ENCODE measurements around the gene SPOUT1. TPM values are rescaled to one million over a fixed set of nuclear protein-coding genes. Genes with fewer than 3 reads are reported as not detected.
A peak's percentile ranks its signal among the peaks of the same experiment; 100 is the strongest.

SPOUT1 gene
- total RNA-seq, 1 donor from 2014 or later = 11.0 TPM

GRCh38 chr9:128792978-128793686 lies 36.5 kb downstream of the SPOUT1 start:
- Histone ChIP-seq H3K27me3 (ENCODE audit: control insufficient read depth in 3 of 3, insufficient read depth in 3 of 3, low read length in 3 of 3) (no peaks in the 10 kb centered on the region), H3K9ac (ENCODE audit: low read depth in 1 of 3, low read length in 3 of 3) (no peak overlapping the region), H3K9me3 (ENCODE audit: control insufficient read depth in 3 of 3, low read length in 3 of 3) (no peaks in the 10 kb centered on the region), H3K27ac (ENCODE audit: low read depth, low read length) (no peak overlapping the region), H3K4me1 (ENCODE audit: control insufficient read depth in 3 of 3, insufficient read depth in 3 of 3, low read length in 3 of 3) (peaks cover 6 to 8% (median 7%) of the 10 kb centered on the region in 3 donors), H3K36me3 (ENCODE audit: control insufficient read depth in 3 of 3, insufficient read depth in 3 of 3, low read length in 3 of 3) (peaks cover 51 to 59% (median 54%) of the 10 kb centered on the region in 3 donors), H3K4me3 (ENCODE audit: low read length in 3 of 3) (no peak overlapping the region)

GRCh38 chr9:128792134-128792533 lies 37.5 kb downstream of the SPOUT1 start:
- H3K9ac ChIP-seq (ENCODE audit: low read depth in 1 of 3, low read length in 3 of 3) = no peak overlapping the region
- no peak overlapping the region for H3K4me3 ChIP-seq (ENCODE audit: low read length in 3 of 3)
- H3K9me3 ChIP-seq (ENCODE audit: control insufficient read depth in 3 of 3, low read length in 3 of 3) = no peaks in the 10 kb centered on the region
- H3K27me3 ChIP-seq (ENCODE audit: control insufficient read depth in 3 of 3, insufficient read depth in 3 of 3, low read length in 3 of 3) = no peaks in the 10 kb centered on the region
- H3K36me3 ChIP-seq (ENCODE audit: control insufficient read depth in 3 of 3, insufficient read depth in 3 of 3, low read length in 3 of 3) = peaks cover 46 to 52% (median 46%) of the 10 kb centered on the region in 3 donors
- no peak overlapping the region for H3K27ac ChIP-seq (ENCODE audit: low read depth, low read length)
- H3K4me1 ChIP-seq (ENCODE audit: control insufficient read depth in 3 of 3, insufficient read depth in 3 of 3, low read length in 3 of 3) = peaks cover 9 to 14% (median 12%) of the 10 kb centered on the region in 3 donors

- peaks cover 41 to 48% (median 42%) of the 10 kb centered on the region in 3 donors for H3K36me3 ChIP-seq (ENCODE audit: control insufficient read depth in 3 of 3, insufficient read depth in 3 of 3, low read length in 3 of 3)
- H3K9me3 ChIP-seq (ENCODE audit: control insufficient read depth in 3 of 3, low read length in 3 of 3) = no peaks in the 10 kb centered on the region
- no peak overlapping the region for H3K9ac ChIP-seq (ENCODE audit: low read depth in 1 of 3, low read length in 3 of 3)
- no peak overlapping the region for H3K4me3 ChIP-seq (ENCODE audit: low read length in 3 of 3)
- H3K4me1 ChIP-seq (ENCODE audit: control insufficient read depth in 3 of 3, insufficient read depth in 3 of 3, low read length in 3 of 3) = peaks cover 12 to 16% (median 14%) of the 10 kb centered on the region in 3 donors
- H3K27me3 ChIP-seq (ENCODE audit: control insufficient read depth in 3 of 3, insufficient read depth in 3 of 3, low read length in 3 of 3) = no peaks in the 10 kb centered on the region
- no peak overlapping the region for H3K27ac ChIP-seq (ENCODE audit: low read depth, low read length)
Measured at GRCh38 chr9:128790536-128790935, 39.1 kb downstream of the SPOUT1 start.

GRCh38 chr9:128788445-128788844 lies 41.1 kb downstream of the SPOUT1 start:
- H3K4me3 ChIP-seq (ENCODE audit: low read length in 3 of 3) = peak overlapping the region; percentile 93 to 97 (median 96)
- peaks cover 31 to 34% (median 31%) of the 10 kb centered on the region in 3 donors for H3K36me3 ChIP-seq (ENCODE audit: control insufficient read depth in 3 of 3, insufficient read depth in 3 of 3, low read length in 3 of 3)
- H3K9me3 ChIP-seq (ENCODE audit: control insufficient read depth in 3 of 3, low read length in 3 of 3) = no peaks in the 10 kb centered on the region
- no peak overlapping the region for H3K27ac ChIP-seq (ENCODE audit: low read depth, low read length)
- no peaks in the 10 kb centered on the region for H3K27me3 ChIP-seq (ENCODE audit: control insufficient read depth in 3 of 3, insufficient read depth in 3 of 3, low read length in 3 of 3)
- H3K4me1 ChIP-seq (ENCODE audit: control insufficient read depth in 3 of 3, insufficient read depth in 3 of 3, low read length in 3 of 3) = peaks cover 14 to 24% (median 18%) of the 10 kb centered on the region in 3 donors
- peak overlapping the region; percentile 85 to 97 (median 95) for H3K9ac ChIP-seq (ENCODE audit: low read depth in 1 of 3, low read length in 3 of 3)

- Histone ChIP-seq H3K9ac (ENCODE audit: low read depth in 1 of 3, low read length in 3 of 3) (peak overlapping the region; percentile 85 to 97 (median 95)), H3K4me1 (ENCODE audit: control insufficient read depth in 3 of 3, insufficient read depth in 3 of 3, low read length in 3 of 3) (peaks cover 14 to 29% (median 21%) of the 10 kb centered on the region in 3 donors), H3K36me3 (ENCODE audit: control insufficient read depth in 3 of 3, insufficient read depth in 3 of 3, low read length in 3 of 3) (peaks cover 23 to 26% (median 24%) of the 10 kb centered on the region in 3 donors), H3K27me3 (ENCODE audit: control insufficient read depth in 3 of 3, insufficient read depth in 3 of 3, low read length in 3 of 3) (no peaks in the 10 kb centered on the region), H3K9me3 (ENCODE audit: control insufficient read depth in 3 of 3, low read length in 3 of 3) (no peaks in the 10 kb centered on the region), H3K4me3 (ENCODE audit: low read length in 3 of 3) (peak overlapping the region; percentile 93 to 97 (median 96)), H3K27ac (ENCODE audit: low read depth, low read length) (peak overlapping the region; percentile 85)
Measured at GRCh38 chr9:128787659-128788058, 41.9 kb downstream of the SPOUT1 start.

- peak within 1 kb of the TSS; percentile 85 for H3K27ac ChIP-seq (ENCODE audit: low read depth, low read length)
- peak within 1 kb of the TSS; percentile 93 to 97 (median 96) for H3K4me3 ChIP-seq (ENCODE audit: low read length in 3 of 3)
- peaks cover 16 to 19% (median 16%) of the 10 kb centered on the region in 3 donors for H3K36me3 ChIP-seq (ENCODE audit: control insufficient read depth in 3 of 3, insufficient read depth in 3 of 3, low read length in 3 of 3)
- peak within 1 kb of the TSS; percentile 85 to 97 (median 95) for H3K9ac ChIP-seq (ENCODE audit: low read depth in 1 of 3, low read length in 3 of 3)
- H3K9me3 ChIP-seq (ENCODE audit: control insufficient read depth in 3 of 3, low read length in 3 of 3) = no peaks in the 10 kb centered on the region
- H3K27me3 ChIP-seq (ENCODE audit: control insufficient read depth in 3 of 3, insufficient read depth in 3 of 3, low read length in 3 of 3) = no peaks in the 10 kb centered on the region
- peaks cover 14 to 29% (median 21%) of the 10 kb centered on the region in 3 donors for H3K4me1 ChIP-seq (ENCODE audit: control insufficient read depth in 3 of 3, insufficient read depth in 3 of 3, low read length in 3 of 3)
Measured at GRCh38 chr9:128786681-128787601, 42.7 kb downstream of the SPOUT1 start, which contains the start of gene TBC1D13. TBC1D13 (plus strand) TSS chr9:128787253; CDS start chr9:128787354, 101 bp downstream.

GRCh38 chr9:128785427-128785826 lies 44.2 kb downstream of the SPOUT1 start:
- no peak overlapping the region for H3K4me3 ChIP-seq (ENCODE audit: low read length in 3 of 3)
- H3K9me3 ChIP-seq (ENCODE audit: control insufficient read depth in 3 of 3, low read length in 3 of 3) = no peaks in the 10 kb centered on the region
- peaks cover 14 to 29% (median 21%) of the 10 kb centered on the region in 3 donors for H3K4me1 ChIP-seq (ENCODE audit: control insufficient read depth in 3 of 3, insufficient read depth in 3 of 3, low read length in 3 of 3)
- H3K9ac ChIP-seq (ENCODE audit: low read depth in 1 of 3, low read length in 3 of 3) = no peak overlapping the region
- H3K36me3 ChIP-seq (ENCODE audit: control insufficient read depth in 3 of 3, insufficient read depth in 3 of 3, low read length in 3 of 3) = peaks cover 2 to 4% (median 3%) of the 10 kb centered on the region in 3 donors
- no peaks in the 10 kb centered on the region for H3K27me3 ChIP-seq (ENCODE audit: control insufficient read depth in 3 of 3, insufficient read depth in 3 of 3, low read length in 3 of 3)
- H3K27ac ChIP-seq (ENCODE audit: low read depth, low read length) = no peak overlapping the region

- Histone ChIP-seq H3K9ac (ENCODE audit: low read depth in 1 of 3, low read length in 3 of 3) (no peak overlapping the region), H3K27ac (ENCODE audit: low read depth, low read length) (no peak overlapping the region), H3K4me3 (ENCODE audit: low read length in 3 of 3) (no peak overlapping the region), H3K27me3 (ENCODE audit: control insufficient read depth in 3 of 3, insufficient read depth in 3 of 3, low read length in 3 of 3) (no peaks in the 10 kb centered on the region), H3K4me1 (ENCODE audit: control insufficient read depth in 3 of 3, insufficient read depth in 3 of 3, low read length in 3 of 3) (peaks cover 1 to 18% (median 13%) of the 10 kb centered on the region in 3 donors), H3K36me3 (ENCODE audit: control insufficient read depth in 3 of 3, insufficient read depth in 3 of 3, low read length in 3 of 3) (no peaks in the 10 kb centered on the region), H3K9me3 (ENCODE audit: control insufficient read depth in 3 of 3, low read length in 3 of 3) (no peaks in the 10 kb centered on the region)
Measured at GRCh38 chr9:128782669-128783068, 46.9 kb downstream of the SPOUT1 start.

GRCh38 chr9:128781187-128782070 lies 48.2 kb downstream of the SPOUT1 start:
- Histone ChIP-seq H3K36me3 (ENCODE audit: control insufficient read depth in 3 of 3, insufficient read depth in 3 of 3, low read length in 3 of 3) (no peaks in the 10 kb centered on the region), H3K4me3 (ENCODE audit: low read length in 3 of 3) (no peak overlapping the region), H3K27ac (ENCODE audit: low read depth, low read length) (no peak overlapping the region), H3K27me3 (ENCODE audit: control insufficient read depth in 3 of 3, insufficient read depth in 3 of 3, low read length in 3 of 3) (no peaks in the 10 kb centered on the region), H3K4me1 (ENCODE audit: control insufficient read depth in 3 of 3, insufficient read depth in 3 of 3, low read length in 3 of 3) (peaks cover 0 to 13% (median 9%) of the 10 kb centered on the region in 3 donors), H3K9me3 (ENCODE audit: control insufficient read depth in 3 of 3, low read length in 3 of 3) (no peaks in the 10 kb centered on the region), H3K9ac (ENCODE audit: low read depth in 1 of 3, low read length in 3 of 3) (no peak overlapping the region)

Data from skeletal muscle tissue (tissue), 4 donors.